Daoy (cell line): Measurements from ENCODE around the gene ASGR1. TPM values are rescaled to one million over a fixed set of nuclear protein-coding genes. Genes with fewer than 3 reads are reported as not detected.

ENCODE experiments used
- DNase-seq: peaks from one replicate; pipeline ENCODE4 v3.0.0-alpha.2; 2015; ENCODE audit warnings: low read depth
- total RNA-seq: library from RNA; depleted of rRNA; stranded (reverse); fragments of >200 nt; shearing (Covaris generic); gene quantifications from 2 replicates; pipeline ENCODE4 v1.2.3, GENCODE V29; 2014

The ASGR1 gene
- total RNA-seq, 1 experiment from 2014 or later = 0.29 TPM

DNA sequence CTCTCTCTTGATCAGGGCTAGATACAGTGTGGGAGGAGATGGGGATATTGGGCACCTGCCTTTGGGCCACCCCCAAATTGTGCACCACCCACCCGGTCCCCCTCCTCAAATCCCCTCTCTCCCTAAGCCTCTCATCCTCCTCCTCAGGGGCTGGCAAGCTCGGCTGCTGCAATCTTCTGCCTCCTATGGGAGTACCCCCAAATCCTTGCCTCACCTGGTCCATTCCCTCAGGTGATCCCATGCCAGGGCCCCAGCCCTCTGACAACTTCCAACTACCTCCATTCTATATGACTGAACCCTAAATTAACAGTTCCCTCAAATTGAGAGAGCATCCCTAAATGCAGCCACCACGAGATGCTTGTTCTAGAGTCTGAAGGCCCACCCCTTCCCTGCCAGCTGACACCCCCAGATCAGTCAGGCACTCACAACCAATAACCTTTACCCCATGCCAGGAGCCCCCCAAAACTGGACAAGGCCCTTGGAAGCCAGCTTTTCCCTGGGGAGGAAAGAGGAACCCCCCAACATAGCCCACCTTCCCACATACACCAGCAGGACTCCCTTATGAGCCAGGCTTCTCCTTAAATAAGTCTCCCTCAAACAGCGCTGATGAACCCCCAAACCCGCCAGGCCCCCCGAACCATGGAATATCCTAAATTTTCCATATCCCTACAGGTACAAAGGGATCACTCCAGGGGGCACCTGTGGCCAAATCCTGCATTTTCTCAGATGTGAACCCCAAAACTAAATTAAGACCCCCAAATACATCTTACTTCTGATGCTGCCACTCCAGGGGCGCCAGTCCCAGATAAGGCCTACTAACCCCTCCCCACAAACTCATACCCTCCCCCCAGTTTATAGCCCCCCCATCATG, 37.3 kb upstream of the ASGR1 start:
- no peak for DNase-seq

DNA sequence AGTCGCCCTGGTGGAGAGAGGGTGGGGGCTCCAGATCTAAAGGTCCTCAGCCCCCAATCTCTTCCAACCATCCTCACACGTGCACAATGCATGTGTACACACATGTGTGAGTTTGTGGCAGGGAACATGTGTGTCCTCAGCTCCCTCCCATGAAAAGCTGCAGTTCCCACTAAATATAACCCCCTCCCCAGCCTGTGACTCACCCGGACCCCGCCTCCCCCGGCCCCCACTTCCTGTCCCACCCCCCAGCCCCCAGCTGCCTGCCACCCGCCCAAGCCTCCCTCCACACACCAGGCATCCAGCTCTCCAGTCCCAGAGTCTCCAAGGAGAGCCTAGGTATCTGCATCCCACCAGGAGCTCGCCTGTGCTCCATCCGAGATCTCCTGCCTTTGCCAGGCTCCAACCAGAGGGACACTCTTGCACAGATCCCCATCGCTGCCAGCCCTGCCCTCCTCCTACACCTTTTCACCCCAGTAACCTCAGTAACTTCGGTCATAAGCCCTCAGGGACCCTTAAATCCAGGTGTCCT, 36.5 kb upstream of the ASGR1 start:
- peak; percentile 37 for DNase-seq

DNA sequence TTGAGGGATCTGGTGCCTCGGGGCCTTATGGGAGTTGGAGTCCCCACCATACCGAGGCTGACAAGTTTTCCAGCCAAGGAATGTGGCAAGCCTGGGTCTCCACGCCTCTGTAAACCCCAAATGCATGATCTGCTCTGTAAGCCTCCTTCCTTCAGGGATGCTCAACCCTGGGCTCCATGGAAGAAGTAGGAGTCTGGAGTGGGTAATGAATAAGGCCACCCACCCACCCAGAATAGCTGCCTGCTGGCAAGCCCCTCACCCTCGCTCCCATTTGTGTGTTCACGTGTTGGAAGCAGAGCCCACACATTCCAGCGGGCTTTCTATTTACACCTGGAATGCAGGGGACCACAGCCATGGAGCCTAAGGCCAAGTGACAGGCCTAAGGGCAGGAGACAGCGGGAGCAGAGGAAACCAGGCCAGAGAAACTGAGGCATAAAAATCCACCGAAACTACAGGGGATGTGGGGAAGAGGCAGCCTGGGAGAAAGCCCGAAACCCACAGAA, 36.0 kb upstream of the ASGR1 start:
- DNase-seq = no peak

DNA sequence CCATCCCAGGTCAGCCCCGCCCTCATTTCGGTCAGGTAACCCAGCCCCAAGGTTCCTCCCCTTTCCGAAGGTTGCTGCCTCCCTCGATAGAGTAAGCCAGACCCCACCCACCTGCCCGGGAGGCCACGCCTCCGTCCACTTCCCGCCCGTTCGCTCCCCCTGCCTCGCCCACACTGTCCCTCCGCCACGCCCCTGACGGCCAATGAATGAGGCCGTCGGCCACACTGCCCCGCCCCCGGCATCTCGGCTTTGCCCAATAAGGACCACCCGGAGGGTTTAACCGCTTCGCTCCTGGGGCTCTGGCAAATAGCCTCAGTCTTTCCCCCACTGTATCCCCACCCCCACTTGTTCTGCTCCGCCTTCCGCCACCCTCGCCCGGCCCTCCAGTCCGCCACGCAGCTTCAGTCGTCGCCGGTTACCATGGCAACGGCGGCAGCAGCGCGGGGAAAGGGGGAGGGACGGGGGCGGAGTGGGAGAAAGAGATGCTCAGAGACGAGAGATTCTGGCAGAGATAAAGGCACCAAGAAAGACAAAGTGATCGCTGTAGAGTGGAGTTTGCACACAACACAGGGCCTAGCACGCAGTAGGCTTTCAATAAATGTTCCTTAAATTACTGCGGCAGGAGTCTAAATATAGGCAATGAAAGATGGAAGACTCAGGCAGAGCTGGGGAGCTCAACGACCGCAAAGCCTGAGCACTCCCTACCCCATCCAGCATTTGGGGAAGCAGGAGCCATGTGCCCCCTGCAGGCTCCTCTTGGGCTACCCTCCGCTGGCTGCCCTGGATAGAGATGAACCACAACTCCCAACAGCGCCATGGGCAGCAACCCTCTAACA, 35.3 kb upstream of the ASGR1 start:
- peak; percentile 99 for DNase-seq

DNA sequence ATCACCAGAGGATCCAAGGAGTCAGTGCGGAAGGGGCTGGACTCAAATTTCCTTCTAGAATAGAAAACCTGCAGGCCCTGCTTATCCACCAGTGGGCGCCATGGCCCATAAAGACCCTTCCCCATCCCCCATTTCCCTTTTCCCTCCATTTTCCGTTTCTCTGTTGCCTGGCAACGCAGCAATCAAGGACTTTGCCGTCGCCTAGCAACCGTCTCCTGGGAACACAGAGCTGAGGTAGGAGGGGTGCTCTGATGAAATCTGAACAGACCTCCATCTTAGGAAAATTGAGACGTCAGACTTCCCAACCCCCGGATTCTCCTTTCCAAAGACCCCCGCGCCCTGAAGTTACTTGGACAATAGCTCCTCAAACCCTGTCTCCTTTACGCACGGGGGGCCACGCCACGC, 34.7 kb upstream of the ASGR1 start:
- peak; percentile 80 for DNase-seq

DNA sequence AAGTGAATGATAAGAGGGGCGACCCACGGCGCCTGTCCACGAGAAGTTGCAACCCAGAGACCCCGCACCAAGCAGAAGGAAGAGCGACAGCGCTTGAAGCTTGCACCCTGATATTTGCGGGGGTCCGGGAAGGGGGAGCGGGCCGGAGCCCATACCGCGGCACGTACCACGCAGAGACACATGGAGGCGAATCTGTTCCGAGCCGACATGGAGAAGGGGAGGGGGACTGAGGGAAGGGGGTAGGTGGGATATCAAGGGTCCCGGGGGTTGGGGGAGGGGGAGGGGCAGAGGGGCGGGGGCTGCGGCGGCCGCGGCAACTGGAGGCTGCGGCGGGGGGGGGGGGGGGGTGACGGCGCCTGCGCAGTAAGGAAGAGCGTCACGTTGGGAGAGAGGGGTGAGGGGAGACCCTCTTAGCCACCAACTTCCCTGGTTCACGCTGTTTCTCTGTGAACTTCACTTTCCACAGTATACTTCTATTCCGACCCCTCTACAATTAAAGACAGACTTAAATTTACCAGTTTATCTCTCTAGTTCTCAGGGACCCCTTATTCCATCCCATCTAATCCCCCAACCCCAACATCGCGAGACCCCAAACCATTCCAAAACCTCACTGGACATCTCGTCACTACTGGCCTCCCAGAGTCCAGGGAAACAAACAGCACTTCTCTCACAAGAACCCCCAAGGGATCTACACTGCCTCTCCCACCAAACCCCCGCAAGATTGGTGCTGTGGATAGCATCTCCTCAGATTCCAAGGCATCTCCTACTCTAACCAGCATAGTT, 32.5 kb upstream of the ASGR1 start:
- DNase-seq = no peak

DNA sequence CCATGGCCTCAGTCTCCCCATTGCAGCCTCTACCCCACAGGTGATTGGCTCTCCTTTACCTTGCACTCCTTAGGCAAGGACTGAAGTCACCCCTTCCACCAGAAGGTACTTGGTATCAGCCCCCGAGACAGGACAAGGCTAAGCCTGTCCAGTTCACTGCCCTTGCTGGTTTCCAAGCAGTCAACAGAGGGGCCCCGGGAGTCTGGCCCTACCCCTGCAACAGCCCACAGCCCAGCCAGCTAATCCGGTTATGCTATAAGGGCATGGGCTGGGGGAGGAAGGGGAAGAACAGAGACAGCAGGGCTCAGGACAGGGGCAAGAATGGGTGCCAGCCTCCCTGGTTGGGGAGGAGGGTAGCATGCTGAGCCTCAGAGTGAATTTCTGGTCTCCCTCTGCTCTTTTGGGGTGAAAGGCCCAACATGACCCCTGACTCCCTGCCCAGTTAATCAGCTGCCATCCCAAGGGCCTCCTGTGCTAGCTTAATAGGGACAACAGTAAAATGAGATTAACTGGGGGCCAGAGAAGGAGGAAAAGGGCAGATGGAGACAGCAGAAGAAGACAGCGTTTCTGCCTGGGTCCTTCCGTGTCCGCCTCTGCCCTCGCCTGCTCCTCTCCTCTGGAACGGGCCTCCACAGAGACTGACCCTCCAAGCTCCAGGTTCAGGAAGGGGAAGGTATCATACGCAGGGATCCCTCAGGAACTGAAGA, 29.7 kb upstream of the ASGR1 start:
- DNase-seq = no peak

DNA sequence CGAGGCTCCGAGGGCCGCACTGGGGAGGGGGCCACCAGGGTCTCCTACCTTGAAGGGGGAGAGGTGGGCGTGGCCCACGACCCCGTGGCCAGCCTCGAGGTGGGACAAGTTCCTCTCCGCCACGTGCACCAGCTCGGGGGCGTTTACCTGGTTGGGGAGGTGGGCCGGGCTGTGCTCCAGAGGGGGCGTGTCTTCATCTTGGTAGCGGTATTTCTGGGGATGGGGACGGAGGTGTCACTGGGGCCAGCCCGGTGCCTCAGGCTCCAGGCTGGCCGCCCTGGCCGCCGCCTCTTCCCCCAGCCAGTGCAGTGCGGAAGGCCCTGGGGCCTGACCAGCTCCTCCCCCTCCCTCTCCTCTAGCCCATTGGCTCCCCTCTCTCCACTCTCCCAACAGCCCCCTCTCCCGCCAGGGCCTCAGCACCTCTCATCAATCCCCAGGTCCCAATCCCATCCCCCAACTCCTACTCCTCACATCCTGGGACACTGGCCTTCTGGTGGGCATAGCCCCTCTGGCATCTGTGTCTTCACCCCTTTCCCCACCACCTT, 28.9 kb upstream of the ASGR1 start:
- no peak for DNase-seq

DNA sequence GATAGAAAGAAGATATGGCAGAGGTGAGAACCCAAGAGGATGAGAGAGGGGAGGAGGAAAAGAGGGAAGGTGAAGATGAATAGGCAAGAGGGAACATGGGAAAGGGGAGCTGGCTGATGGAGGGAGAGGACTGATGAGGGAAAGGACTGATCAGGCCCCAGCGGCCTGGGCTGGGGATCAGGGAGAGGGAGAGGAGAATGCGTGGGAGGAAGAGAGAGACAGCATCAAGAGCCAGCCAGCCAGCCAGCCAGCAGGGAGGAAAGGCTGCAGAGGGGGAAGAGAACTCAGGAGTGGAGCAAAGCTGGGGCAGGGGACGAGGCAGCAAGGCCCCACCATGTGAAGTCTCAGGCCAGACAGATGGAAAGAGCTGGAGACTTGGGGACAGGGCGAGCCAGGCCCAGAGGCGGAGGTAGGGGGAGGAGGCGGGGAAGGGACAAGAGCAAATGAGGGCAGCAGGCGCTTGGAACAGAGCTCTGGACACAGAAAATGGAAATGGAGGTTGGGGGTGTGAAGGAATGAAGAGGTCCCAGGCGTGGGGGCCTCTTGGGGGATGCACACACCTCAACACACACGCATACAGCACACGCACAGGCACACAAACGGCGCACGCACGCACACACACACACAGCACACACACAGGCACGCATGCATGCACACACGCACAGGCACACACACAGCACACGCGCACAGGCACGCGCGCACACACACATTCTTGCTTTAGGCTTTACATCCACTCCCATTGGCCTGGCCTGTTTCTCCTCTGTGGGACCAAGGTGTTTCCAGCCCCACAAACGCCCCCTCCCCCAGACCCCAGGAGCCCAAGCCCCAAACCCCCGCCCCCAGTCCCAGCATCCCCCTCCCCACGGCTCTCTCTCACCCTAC, 28.2 kb upstream of the ASGR1 start:
- DNase-seq = no peak

DNA sequence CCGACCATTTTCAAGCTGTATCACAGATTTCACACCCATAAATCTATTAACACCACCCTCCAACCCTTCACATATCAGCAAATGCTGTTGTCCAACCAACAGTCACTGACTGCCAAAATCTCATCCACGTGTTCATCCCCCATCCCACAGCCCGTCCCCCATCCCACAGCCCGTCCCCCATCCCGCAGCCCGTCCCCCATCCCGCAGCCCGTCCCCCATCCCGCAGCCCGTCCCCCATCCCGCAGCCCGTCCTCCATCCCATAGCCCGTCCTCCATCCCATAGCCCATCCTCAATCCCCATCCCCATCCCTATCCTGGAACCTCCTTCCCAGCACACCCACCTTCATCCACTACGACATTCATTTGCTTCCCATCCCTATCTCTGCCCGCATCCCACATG, 26.4 kb upstream of the ASGR1 start:
- DNase-seq = no peak

DNA sequence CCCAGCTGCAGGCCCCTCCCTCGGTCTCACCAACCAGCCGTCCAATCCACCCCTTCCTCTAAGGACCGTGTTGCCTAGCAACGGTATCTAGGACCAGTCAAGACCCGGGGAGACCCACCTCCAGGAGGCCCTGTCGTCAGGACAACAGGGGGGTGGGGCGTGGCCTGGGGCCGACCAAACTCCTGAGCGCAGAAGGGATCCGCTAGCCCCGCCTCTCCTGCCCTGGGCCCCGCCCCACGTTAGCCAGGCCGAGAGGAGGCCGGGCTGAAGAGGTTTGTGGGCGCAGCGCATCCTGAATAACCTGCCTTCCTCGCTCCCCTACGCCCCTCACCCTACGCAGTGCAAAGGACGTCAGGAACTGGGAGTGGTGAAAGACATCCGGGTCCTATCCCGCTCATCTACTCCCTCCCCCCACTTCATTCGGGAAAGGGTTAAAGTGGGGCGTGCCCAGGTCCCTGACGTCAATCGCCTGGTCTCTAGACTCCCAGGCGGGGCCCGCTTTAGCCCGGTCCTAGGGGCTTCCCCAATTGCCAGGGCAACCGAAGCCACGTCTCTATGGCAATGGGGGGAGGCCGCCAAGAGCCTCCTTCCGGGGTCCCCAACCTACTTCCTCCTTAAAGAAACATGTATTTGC, 25.8 kb upstream of the ASGR1 start:
- DNase-seq = peak; percentile 81

DNA sequence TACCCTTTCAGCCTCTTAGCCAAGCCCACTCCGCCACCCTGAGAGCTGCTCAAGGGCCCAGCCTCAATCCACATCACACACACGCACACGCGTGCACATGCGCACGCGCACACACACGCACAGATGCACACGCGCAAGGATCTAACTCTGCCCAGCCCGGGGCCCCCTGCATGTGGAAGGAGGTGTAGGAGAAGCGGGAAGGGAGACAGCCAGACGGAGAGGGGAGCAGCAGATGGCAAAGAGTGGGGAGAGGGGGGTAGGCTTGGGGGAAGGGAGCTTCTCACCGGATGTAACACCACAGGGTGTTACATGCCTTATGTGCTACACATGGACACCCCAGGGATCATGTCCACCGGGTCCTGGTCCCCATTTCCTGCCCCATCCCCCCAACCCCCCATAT, 25.2 kb upstream of the ASGR1 start:
- no peak for DNase-seq

DNA sequence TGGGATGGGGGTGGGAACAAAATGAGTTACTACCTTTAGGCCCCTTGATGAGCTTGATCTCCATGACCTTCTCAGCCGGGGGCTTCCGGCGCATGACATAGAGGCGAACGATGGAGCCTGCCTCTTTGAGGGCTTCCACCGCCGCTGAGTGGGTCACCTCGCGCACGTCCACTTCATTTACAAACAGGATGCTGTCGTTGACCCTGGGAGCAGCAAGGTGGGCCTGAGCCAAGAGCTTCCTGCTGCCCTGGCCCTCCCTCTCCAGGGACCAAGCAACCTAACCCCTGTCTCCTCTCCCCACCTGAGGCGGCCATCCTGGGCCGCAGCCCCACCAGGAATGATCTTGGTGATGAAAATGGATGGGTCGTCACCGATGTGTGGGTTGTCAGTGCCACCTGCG, 24.2 kb upstream of the ASGR1 start:
- DNase-seq = no peak

DNA sequence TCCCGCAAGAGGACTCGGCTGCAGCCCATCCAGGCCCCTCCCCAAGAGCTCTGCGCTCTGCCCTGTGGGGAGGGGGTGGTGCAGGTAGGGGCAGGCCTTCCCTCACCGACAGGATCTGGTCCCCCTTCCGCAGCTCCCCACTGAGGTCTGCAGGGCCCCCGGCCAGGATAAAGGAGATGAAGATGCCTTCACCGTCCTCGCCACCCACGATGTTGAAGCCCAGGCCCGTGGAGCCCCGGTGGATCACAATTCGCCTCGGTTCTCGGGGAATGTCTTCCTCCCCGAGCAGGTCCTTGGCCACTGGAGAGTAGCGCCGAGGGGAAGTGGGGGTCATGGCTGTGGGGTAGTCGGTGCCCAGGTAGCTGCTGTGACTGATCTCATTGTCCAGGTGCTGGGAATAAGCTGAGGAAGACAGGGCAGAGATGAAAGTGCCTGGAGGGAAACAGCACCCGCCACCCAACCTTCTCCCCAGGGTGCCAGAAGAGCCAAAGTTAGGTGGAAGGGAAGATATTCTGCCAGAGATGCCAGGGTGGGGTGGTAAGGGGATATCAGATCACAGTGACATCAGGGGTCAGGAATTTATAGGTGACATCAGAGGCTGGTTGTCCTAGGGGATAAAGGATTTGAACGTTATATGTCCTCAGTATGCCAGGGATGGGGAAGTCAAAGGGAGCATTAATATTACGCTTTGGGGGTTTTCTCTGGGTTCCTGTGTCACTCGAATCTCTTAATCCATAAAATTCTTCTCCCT, 17.7 kb upstream of the ASGR1 start:
- DNase-seq = no peak

DNA sequence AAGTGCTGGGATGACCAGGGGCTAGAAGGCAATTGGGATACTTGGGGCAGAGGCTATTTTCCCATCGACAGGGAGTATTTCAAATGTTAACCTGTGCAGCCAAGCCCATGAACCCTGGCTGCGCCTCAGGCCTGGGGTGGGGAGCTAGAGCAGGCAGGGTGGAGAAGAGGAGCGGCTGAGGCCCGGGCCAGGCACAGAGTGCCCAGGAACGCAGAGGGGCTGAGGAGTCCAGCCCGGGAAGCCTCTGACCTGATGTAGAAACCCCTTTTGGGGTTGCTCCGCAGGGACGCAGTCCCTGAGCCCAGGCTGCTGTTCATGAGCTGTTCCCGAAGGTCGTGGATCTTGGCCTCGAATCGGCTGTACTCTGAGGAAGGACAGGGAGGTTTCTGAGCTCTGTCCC, 16.8 kb upstream of the ASGR1 start:
- DNase-seq = no peak

DNA sequence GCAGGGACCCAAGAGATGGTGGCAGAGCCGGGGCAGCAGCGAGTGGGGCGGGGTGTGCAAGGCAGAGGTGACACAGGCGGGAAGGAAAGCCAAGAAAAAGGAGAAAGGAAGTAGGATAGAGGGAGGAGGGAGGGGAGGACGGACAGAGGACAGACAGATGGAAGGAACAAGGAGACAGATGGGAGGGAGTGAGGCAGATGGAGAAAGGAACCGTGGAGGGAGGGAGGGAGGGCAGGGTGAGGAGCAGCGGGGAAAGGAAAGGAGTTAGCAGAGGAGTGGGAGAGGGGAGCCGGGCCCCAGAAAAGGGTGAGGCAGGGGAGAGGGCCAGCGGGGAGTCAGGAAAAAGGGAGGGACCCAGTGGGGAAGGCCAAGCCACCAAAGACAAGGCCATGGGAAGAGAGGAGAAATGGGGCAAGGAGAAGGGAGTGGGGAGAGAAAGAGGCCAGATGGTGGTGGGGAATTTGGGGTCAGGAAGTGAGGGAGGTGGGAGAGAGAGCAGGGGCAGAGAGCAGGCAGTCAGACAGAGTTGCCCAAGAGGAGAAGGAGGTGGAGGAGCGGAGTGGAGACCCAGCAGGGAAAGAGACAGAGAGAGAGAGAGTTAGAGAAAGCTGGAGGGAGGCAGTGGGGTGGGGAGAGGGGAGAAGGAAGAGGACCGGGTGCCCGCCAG, 13.2 kb upstream of the ASGR1 start:
- no peak for DNase-seq

DNA sequence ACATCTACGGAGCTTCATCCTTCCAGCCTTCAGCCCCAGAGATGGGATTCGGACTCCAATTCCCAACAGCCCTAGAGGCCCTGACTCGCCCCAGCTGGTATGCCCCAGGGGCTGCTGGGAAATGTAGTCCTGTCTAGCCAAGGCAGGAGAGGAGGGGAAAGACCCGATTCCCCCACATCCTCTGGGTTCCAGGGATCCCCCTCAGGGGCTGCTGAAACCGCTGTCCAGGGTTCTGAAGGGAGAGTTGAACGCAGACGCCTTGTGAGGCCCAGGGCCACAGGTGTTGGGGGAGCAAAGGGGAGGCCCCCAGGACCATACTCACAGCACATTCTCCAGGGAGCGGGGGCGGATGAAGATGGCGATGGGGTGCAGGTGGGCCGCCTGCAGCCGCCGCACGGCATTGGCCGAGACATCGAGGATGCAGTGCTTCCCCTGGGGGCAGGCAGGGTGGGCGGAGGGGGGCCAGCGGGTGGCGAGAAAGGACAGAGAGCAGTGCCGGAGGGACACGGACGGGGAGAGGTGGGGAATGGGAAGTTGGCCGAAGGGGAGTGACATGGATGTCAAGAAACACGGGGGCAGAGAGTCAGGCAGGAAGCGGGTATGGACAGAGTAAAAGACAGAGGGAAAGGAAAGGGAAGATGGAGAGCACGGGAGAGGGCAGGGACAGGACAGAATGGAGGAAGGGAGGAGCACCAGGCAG, 12.6 kb upstream of the ASGR1 start:
- peak; percentile 44 for DNase-seq
